Chondrocyte (in vitro differentiated cells): ENCODE results near the gene CHST12. TPM values are rescaled to one million over a fixed set of nuclear protein-coding genes. Genes with fewer than 3 reads are reported as not detected.

Experiments
- DNase-seq: peaks from one replicate; pipeline ENCODE4 v3.0.0; 2021; ENCODE audit warnings: mixed read lengths, low spot score
- H3K27ac Mint-ChIP-seq: one replicate; pipeline ENCODE4 v1.8.0; 2021; ENCODE audit warnings: mild to moderate bottlenecking, moderate library complexity, mixed read lengths; ENCODE audit not compliant: unreplicated experiment
- H3K27me3 Mint-ChIP-seq: 2 replicates; pipeline ENCODE4 v1.8.0; 2021; ENCODE audit warnings: low read depth, mixed read lengths
- H3K36me3 Mint-ChIP-seq: 2 replicates; pipeline ENCODE4 v1.8.0; 2021; ENCODE audit warnings: low read depth, mixed read lengths
- H3K4me1 Mint-ChIP-seq: 2 replicates; pipeline ENCODE4 v1.8.0; 2021; ENCODE audit warnings: low read depth, mild to moderate bottlenecking, mixed read lengths
- H3K4me3 Mint-ChIP-seq: one replicate; pipeline ENCODE4 v1.8.0; 2021; ENCODE audit warnings: mild to moderate bottlenecking, moderate library complexity, mixed read lengths; ENCODE audit not compliant: unreplicated experiment
- H3K9me3 Mint-ChIP-seq: 2 replicates; pipeline ENCODE4 v1.8.0; 2021; ENCODE audit warnings: low read depth, mixed read lengths
- CTCF ChIP-seq: fragments of 200-600 bp; sonication (generic); IDR thresholded peaks from 2 replicates; pipeline ENCODE4 v1.5.0; 2021; ENCODE audit warnings: antibody characterized with exemption, mild to moderate bottlenecking, moderate library complexity
- total RNA-seq: library from RNA; stranded (reverse); gene quantifications from 3 replicates; pipeline ENCODE4 v1.2.1, GENCODE V29; 2021

CHST12 gene
- total RNA-seq, 1 donor from 2014 or later = 22.4 TPM

- no peak for DNase-seq
- no peak for TF ChIP-seq CTCF
- H3K27ac Mint-ChIP-seq = no peak overlapping the region
- H3K4me1 Mint-ChIP-seq = peaks cover 13% of the 10 kb centered on the region
- H3K36me3 Mint-ChIP-seq = peaks cover 42% of the 10 kb centered on the region
- no peak overlapping the region for H3K4me3 Mint-ChIP-seq
- H3K27me3 Mint-ChIP-seq = no peaks in the 10 kb centered on the region
- H3K9me3 Mint-ChIP-seq = no peaks in the 10 kb centered on the region
These were observed 40.9 kb upstream of the CHST12 start for GRCh38 chr7:2362385-2363088.

GRCh38 chr7:2369139-2369538 is 34.3 kb upstream of the CHST12 start:
- H3K36me3 Mint-ChIP-seq = peaks cover 47% of the 10 kb centered on the region
- DNase-seq = no peak

GRCh38 chr7:2371329-2371728 is 32.1 kb upstream of the CHST12 start:
- Mint-ChIP-seq H3K27me3 (no peaks in the 10 kb centered on the region), H3K36me3 (peaks cover 46% of the 10 kb centered on the region), H3K4me1 (no peaks in the 10 kb centered on the region), H3K27ac (no peak overlapping the region), H3K4me3 (no peak overlapping the region), H3K9me3 (no peaks in the 10 kb centered on the region)
- DNase-seq = no peak
- TF ChIP-seq CTCF = no peak

More at GRCh38 chr7:2369139-2369538, 34.3 kb upstream of the CHST12 start:
- H3K27me3 Mint-ChIP-seq = no peaks in the 10 kb centered on the region
- H3K4me3 Mint-ChIP-seq = no peak overlapping the region
- H3K4me1 Mint-ChIP-seq = no peaks in the 10 kb centered on the region
- H3K27ac Mint-ChIP-seq = no peak overlapping the region
- TF ChIP-seq CTCF = no peak
- no peaks in the 10 kb centered on the region for H3K9me3 Mint-ChIP-seq

GRCh38 chr7:2372724-2373123 is 30.7 kb upstream of the CHST12 start:
- no peak overlapping the region for H3K27ac Mint-ChIP-seq
- H3K9me3 Mint-ChIP-seq = no peaks in the 10 kb centered on the region
- no peaks in the 10 kb centered on the region for H3K27me3 Mint-ChIP-seq
- no peak for DNase-seq
- no peak overlapping the region for H3K4me3 Mint-ChIP-seq
- no peaks in the 10 kb centered on the region for H3K4me1 Mint-ChIP-seq
- no peak for TF ChIP-seq CTCF
- peaks cover 42% of the 10 kb centered on the region for H3K36me3 Mint-ChIP-seq

DNA sequence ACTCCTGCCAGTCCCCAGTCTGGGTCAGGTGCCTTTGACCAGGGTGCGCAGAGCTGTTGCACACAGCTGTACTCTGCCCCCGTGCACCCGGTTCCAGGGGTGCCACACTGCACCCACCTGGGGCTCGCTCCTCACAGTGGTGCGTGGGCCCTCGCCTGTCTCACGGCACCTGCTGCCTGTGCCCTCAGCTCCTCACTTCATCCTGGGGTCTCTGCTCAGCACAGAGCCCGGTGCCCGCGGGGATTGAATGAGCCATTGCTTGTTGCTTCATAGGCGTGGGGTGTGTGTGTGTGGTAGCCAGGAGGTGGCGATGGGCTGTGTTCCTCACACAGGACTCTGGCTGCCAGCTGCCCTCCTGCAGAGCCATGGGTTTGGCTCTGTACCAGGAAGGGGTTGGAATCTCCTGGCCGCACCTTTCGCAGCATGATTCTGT is 30.3 kb upstream of the CHST12 start:
- Mint-ChIP-seq H3K36me3 (peaks cover 44% of the 10 kb centered on the region), H3K27ac (no peak overlapping the region), H3K9me3 (no peaks in the 10 kb centered on the region), H3K4me1 (no peaks in the 10 kb centered on the region), H3K27me3 (no peaks in the 10 kb centered on the region), H3K4me3 (no peak overlapping the region)
- DNase-seq = no peak
- no peak for TF ChIP-seq CTCF
